Upper lobe of left lung (tissue), 4 donors: ENCODE measurements around the gene SEPTIN2.

ENCODE experiments used
- EP300 ChIP-seq, 4 donors: sonication (generic); formaldehyde crosslinking; IDR thresholded peaks; one replicate each; pipeline ENCODE4 v1.5.1; 2017; ENCODE audit warnings: antibody characterized with exemption in 4 of 4, control low read depth in 2 of 4
- POLR2A ChIP-seq, 4 donors: fragments of 450-650 bp; IDR thresholded peaks; one replicate each; pipeline ENCODE4 v1.5.1; 2016 to 2017; ENCODE audit warnings: antibody characterized with exemption in 4 of 4, mild to moderate bottlenecking in 2 of 4
- POLR2AphosphoS5 ChIP-seq, 2 donors: sonication (generic); formaldehyde crosslinking; IDR thresholded peaks; one replicate each; pipeline ENCODE4 v1.5.1; 2017; ENCODE audit warnings: antibody characterized with exemption in 2 of 2
- TF ChIP-seq, protein P1 (sequence below), 6 experiments: fragments of 450-650 bp in 4 of 6; fragments of 200-600 bp in 2 of 6; sonication (generic) in 2 of 6; IDR thresholded peaks; one replicate each; pipeline ENCODE4 v1.5.1; 2016 to 2019; ENCODE audit warnings: antibody characterized with exemption in 6 of 6

DNA sequence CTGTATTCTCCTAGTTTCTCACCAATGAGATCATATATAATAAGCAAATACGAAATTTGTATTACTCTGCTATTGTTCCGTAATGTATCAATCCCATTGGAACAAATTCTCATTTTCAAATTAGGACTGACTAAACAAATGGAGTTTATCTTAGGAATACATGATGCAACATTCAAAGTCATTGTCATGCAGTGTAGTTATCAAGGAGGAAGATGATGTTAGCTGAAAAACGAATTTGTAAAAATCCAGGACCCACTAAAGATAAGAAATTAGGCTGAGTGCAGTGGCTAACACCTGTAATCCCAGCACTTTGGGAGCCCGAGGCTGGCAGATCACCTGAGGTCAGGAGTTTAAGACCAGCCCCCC is 14.9 kb downstream of the SEPTIN2 start:
- no peak for TF ChIP-seq POLR2A (IDR thresholded peaks at IDR 0.05)
- no peak for TF ChIP-seq POLR2AphosphoS5 (IDR thresholded peaks at IDR 0.05)
- TF ChIP-seq, protein P1, sequence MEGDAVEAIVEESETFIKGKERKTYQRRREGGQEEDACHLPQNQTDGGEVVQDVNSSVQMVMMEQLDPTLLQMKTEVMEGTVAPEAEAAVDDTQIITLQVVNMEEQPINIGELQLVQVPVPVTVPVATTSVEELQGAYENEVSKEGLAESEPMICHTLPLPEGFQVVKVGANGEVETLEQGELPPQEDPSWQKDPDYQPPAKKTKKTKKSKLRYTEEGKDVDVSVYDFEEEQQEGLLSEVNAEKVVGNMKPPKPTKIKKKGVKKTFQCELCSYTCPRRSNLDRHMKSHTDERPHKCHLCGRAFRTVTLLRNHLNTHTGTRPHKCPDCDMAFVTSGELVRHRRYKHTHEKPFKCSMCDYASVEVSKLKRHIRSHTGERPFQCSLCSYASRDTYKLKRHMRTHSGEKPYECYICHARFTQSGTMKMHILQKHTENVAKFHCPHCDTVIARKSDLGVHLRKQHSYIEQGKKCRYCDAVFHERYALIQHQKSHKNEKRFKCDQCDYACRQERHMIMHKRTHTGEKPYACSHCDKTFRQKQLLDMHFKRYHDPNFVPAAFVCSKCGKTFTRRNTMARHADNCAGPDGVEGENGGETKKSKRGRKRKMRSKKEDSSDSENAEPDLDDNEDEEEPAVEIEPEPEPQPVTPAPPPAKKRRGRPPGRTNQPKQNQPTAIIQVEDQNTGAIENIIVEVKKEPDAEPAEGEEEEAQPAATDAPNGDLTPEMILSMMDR (IDR thresholded peaks at IDR 0.05): no peak
- no peak for TF ChIP-seq EP300 (IDR thresholded peaks at IDR 0.05)
